Epithelial cell of proximal tubule (primary cell): ENCODE measurements around the gene TUBA4A. TPM values are rescaled to one million over a fixed set of nuclear protein-coding genes. Genes with fewer than 3 reads are reported as not detected.
A peak's percentile ranks its signal among the peaks of the same experiment; 100 is the strongest.
"Not testable (repeated sequence)": the region's sequence is repeated elsewhere in the genome, so short reads cannot be mapped to it uniquely, and the experiment has no call there.

Source experiments
- DNase-seq: peaks from one replicate; pipeline ENCODE4 v3.0.0-alpha.2; 2011; ENCODE audit warnings: low read depth
- H3K4me3 ChIP-seq: 2 replicates; pipeline ENCODE4 v1.5.1; 2011; ENCODE audit warnings: low read depth, mild to moderate bottlenecking, low read length
- CTCF ChIP-seq: conservative IDR thresholded peaks from 2 replicates; pipeline ENCODE4 v1.5.1; 2012; ENCODE audit warnings: low read depth, mild to moderate bottlenecking, low read length
- total RNA-seq: library from RNA; depleted of rRNA; stranded (reverse); fragments of >200 nt; gene quantifications from 2 replicates; pipeline ENCODE4 v1.2.3, GENCODE V29; 2015

The TUBA4A gene
- total RNA-seq, 1 donor from 2014 or later, result 191 TPM

DNA sequence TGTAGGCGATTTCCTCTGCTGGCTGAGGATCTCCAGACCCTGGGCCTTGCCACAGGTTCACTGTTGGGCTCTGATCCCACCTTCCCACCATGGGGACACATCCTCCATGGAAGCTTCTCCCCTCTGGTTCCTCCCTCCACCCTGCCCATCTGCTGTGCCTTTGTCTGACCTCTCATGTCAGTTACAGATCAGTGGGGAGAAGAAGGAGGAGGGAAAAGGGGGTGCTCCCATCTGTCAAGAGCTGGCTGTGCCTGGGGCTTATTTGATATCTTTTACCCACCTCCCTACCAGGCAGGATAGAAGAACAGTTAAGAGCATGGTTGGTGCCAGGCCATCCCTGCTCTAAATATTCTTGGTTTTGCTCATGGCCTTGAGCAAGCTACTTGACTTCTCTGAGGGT is 13.2 kb upstream of the TUBA4A start:
- no peak overlapping the region for H3K4me3 ChIP-seq
- TF ChIP-seq CTCF, result no peak
- DNase-seq, result no peak

GRCh38 chr2:219266232-219266631 is 12.5 kb upstream of the TUBA4A start:
- DNase-seq, result no peak
- no peak for TF ChIP-seq CTCF
- no peak overlapping the region for H3K4me3 ChIP-seq

GRCh38 chr2:219261024-219261855 is 7.5 kb upstream of the TUBA4A start:
- no peak for TF ChIP-seq CTCF
- no peak for DNase-seq
- H3K4me3 ChIP-seq, result no peak overlapping the region

DNA sequence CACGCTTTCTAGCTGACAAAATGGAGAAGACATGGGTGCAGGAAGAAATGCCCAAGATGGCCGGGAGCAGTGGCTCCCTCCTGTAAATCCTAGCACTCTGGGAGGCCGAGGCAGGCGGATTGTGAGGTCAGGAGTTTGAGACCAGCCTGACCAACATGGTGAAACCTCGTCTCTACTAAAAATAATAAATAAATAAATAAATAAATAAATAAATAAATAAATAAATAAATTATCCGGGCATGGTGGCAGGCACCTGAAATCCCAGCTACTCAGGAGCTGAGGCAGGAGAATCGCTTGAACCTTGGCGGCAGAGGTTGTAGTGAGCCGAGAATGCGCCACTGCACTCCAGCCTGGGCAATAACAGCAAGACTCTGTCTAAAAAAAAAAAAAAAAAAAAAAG is 5.2 kb upstream of the TUBA4A start:
- DNase-seq, result not testable (repeated sequence)

GRCh38 chr2:219254590-219255201 is 978 bp upstream of the TUBA4A start:
- no peak for DNase-seq
- no peak for TF ChIP-seq CTCF
- H3K4me3 ChIP-seq, result peak overlapping the region; percentile 94

More for the DNA sequence above, 5.2 kb upstream of the TUBA4A start:
- not testable (repeated sequence) for H3K4me3 ChIP-seq

- DNase-seq, result no peak
- TF ChIP-seq CTCF, result no peak
- H3K4me3 ChIP-seq, result peak within 1 kb of the TSS; percentile 94
Observed at GRCh38 chr2:219252900-219253752, 592 bp downstream of the TUBA4A start, which contains the start of gene TUBA4B. Gene TUBA4B (plus strand): TSS chr2:219253243. CDS start chr2:219253408, 165 bp downstream.

DNA sequence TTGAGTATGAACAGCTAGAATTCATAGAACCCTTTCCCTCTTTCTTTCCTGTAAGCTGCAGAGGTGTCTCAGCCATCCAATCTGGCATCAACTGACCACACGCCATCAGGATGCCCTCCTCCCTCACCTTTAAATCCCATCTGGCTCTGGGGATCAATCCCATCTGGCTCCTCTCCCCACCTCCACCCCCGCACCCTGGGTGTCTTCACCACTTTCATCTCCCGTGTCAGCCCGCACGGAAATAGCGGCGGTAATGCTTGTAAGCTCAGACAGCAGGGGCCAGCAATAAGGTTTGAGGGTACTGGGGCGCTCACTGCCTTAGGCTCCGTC is 1.2 kb downstream of the TUBA4A start:
- TF ChIP-seq CTCF, result no peak
- H3K4me3 ChIP-seq, result peak overlapping the region; percentile 94
- no peak for DNase-seq
